Osteocyte (in vitro differentiated cells): ENCODE results near the gene CYTH1. TPM values are rescaled to one million over a fixed set of nuclear protein-coding genes. Genes with fewer than 3 reads are reported as not detected.

Source experiments
- DNase-seq: peaks from one replicate; pipeline ENCODE4 v3.0.0; 2021; ENCODE audit warnings: mixed read lengths; ENCODE audit not compliant: unreplicated experiment; ENCODE audit errors: extremely low spot score
- H3K27ac Mint-ChIP-seq: one replicate; pipeline ENCODE4 v1.8.0; 2021; ENCODE audit warnings: mild to moderate bottlenecking, mixed read lengths; ENCODE audit not compliant: unreplicated experiment
- H3K27me3 Mint-ChIP-seq: one replicate; pipeline ENCODE4 v1.8.0; 2021; ENCODE audit warnings: mixed read lengths; ENCODE audit not compliant: unreplicated experiment
- H3K36me3 Mint-ChIP-seq: one replicate; pipeline ENCODE4 v1.8.0; 2021; ENCODE audit warnings: mixed read lengths; ENCODE audit not compliant: unreplicated experiment
- H3K4me1 Mint-ChIP-seq: one replicate; pipeline ENCODE4 v1.8.0; 2021; ENCODE audit warnings: mixed read lengths; ENCODE audit not compliant: unreplicated experiment
- H3K4me3 Mint-ChIP-seq: one replicate; pipeline ENCODE4 v1.8.0; 2021; ENCODE audit warnings: mild to moderate bottlenecking, moderate library complexity, mixed read lengths; ENCODE audit not compliant: unreplicated experiment
- H3K9me3 Mint-ChIP-seq: one replicate; pipeline ENCODE4 v1.8.0; 2021; ENCODE audit warnings: mixed read lengths; ENCODE audit not compliant: unreplicated experiment
- long read RNA-seq: library from polyadenylated mRNA; unstranded; transcript quantifications from one replicate; pipeline ENCODE4 v2.0.0, GENCODE V29; 2021
- total RNA-seq: library from RNA; stranded (reverse); gene quantifications from 2 replicates; pipeline ENCODE4 v1.2.1, GENCODE V29; 2021
- TF ChIP-seq, protein P1 (sequence below): fragments of 200-600 bp; sonication (generic); IDR thresholded peaks from 2 replicates; pipeline ENCODE4 v1.5.0; 2021; ENCODE audit warnings: antibody characterized with exemption, mild to moderate bottlenecking, moderate library complexity

Gene CYTH1
- total RNA-seq, result 113 and 123 TPM in 2 replicates
- long read RNA-seq, full-length matches to known transcripts, result 319 of 421 reads
- long read RNA-seq, partial matches to known transcripts, result 64 of 421 reads
- long read RNA-seq, other reads (novel, unspliced or antisense), result 38 of 421 reads

DNA sequence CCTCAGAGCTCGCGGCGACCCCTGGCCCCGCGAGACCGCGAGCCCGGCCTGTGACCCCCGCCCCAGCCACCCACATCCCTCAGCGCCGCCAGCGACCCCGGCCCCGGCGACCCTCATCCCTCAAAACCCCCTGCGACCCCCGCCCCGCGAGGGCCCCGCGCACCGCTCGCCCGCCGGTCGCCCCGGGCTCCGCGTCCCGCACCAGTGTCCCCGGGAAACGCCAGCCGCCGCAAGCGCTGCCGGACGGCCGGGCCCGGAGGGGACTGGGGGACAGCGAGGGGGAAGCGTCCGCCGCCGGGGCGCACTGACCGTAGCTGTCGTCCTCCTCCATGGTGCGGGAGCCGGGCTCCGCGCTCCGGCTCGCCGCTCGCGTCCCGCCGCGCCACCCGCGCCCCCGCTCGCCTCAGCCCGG is at the start of gene CYTH1:
Gene CYTH1 (minus strand): TSS at position 381 of the 412 bp plus-strand sequence. CDS start 50 bp downstream, at position 331.
- Mint-ChIP-seq H3K27ac (peak within 1 kb of the TSS; percentile 87), H3K4me3 (peak within 1 kb of the TSS; percentile 81), H3K9me3 (no peaks in the 10 kb centered on the region), H3K27me3 (no peaks in the 10 kb centered on the region), H3K4me1 (peaks cover 43% of the 10 kb centered on the region), H3K36me3 (no peaks in the 10 kb centered on the region)
- DNase-seq, result no peak
- TF ChIP-seq, protein P1, sequence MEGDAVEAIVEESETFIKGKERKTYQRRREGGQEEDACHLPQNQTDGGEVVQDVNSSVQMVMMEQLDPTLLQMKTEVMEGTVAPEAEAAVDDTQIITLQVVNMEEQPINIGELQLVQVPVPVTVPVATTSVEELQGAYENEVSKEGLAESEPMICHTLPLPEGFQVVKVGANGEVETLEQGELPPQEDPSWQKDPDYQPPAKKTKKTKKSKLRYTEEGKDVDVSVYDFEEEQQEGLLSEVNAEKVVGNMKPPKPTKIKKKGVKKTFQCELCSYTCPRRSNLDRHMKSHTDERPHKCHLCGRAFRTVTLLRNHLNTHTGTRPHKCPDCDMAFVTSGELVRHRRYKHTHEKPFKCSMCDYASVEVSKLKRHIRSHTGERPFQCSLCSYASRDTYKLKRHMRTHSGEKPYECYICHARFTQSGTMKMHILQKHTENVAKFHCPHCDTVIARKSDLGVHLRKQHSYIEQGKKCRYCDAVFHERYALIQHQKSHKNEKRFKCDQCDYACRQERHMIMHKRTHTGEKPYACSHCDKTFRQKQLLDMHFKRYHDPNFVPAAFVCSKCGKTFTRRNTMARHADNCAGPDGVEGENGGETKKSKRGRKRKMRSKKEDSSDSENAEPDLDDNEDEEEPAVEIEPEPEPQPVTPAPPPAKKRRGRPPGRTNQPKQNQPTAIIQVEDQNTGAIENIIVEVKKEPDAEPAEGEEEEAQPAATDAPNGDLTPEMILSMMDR, result no peak

DNA sequence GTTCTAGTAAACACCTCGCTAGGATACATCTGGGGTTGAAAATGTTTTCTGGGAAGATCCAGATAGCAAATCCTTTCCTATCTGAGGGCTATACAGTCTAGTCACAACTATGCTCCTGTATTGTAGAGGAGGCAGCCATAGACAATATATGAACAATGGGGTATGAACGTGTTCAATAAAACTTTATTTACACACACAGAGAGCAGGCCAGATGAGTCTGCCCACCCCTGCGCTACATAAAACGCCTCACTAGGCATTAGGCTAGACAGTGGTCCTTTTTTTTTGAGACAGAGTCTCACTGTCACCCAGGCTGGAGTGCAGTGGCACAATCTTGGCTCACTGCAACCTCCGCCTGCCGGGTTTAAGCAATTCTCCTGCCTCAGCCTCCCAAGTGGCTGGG is 47.4 kb upstream of the CYTH1 start:
- peaks cover 67% of the 10 kb centered on the region for H3K36me3 Mint-ChIP-seq
- H3K9me3 Mint-ChIP-seq, result no peaks in the 10 kb centered on the region
- H3K4me3 Mint-ChIP-seq, result no peak overlapping the region
- H3K27me3 Mint-ChIP-seq, result no peaks in the 10 kb centered on the region
- DNase-seq, result no peak
- H3K4me1 Mint-ChIP-seq, result peaks cover 2% of the 10 kb centered on the region
- TF ChIP-seq, protein P1, result no peak
- H3K27ac Mint-ChIP-seq, result no peak overlapping the region

DNA sequence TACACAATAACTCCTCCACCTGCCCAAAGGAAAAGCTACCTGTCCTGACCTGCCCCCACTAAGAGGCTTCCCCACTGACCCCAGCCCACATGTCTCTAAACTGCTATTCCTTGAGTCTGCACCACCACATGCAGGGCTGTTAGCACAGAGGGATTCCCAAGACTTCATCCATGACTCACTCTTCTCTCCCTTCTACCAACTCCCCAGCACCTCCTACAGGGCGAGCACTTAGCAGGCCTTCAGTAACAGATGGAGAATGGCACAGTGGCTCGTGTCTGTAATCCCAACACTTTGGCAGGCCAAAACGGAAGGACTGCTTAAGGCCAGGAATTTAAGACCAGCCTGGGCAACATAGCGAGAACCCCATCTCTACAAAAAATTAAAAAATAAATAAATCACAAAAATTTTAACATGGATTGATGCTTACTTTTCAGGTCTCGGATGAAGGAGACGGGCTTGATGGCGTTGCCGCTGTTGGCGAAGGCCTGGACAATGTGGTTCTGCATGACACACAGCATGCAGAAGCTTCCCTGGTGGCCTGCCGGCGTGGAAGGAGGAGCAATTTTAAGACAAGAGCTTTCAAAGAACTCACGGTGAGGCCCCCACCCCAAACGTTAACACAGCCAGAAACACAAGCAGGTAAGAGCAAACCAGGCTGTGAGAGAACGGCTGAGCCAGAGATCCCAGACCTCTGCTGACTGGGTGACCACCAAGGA is 46.6 kb upstream of the CYTH1 start:
- peaks cover 72% of the 10 kb centered on the region for H3K36me3 Mint-ChIP-seq
- H3K27ac Mint-ChIP-seq, result no peak overlapping the region
- H3K4me1 Mint-ChIP-seq, result peaks cover 6% of the 10 kb centered on the region

GRCh38 chr17:78826836-78827509 is 44.9 kb upstream of the CYTH1 start:
- Mint-ChIP-seq H3K4me1 (peaks cover 20% of the 10 kb centered on the region), H3K27me3 (no peaks in the 10 kb centered on the region), H3K9me3 (no peaks in the 10 kb centered on the region), H3K36me3 (peaks cover 73% of the 10 kb centered on the region), H3K27ac (no peak overlapping the region), H3K4me3 (no peak overlapping the region)
- DNase-seq, result no peak
- TF ChIP-seq, protein P1, result no peak

More for the DNA sequence above, 46.6 kb upstream of the CYTH1 start:
- no peak for DNase-seq
- TF ChIP-seq, protein P1, result peak; percentile 27
- Mint-ChIP-seq H3K27me3 (no peaks in the 10 kb centered on the region), H3K9me3 (no peaks in the 10 kb centered on the region), H3K4me3 (no peak overlapping the region)

DNA sequence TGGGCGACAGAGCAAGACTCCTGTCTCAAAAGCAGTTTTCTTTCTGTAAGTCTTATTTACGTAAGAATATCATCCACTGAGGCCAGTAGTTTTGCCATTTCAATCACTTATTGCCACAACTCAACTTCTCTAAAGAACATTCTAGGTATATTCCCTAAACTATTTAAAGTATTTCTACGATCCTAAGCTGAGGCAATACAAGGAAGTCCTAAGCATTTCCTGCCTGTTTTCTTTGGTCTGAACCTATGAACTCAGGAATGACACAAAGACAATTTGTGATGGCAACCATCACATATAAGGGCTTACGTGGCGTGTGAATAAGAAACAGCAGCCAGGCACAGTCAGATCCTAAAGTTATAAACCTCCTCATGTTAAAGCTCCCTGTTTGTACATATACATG is 44.3 kb upstream of the CYTH1 start:
- Mint-ChIP-seq H3K27ac (no peak overlapping the region), H3K4me3 (no peak overlapping the region), H3K27me3 (no peaks in the 10 kb centered on the region), H3K36me3 (peaks cover 72% of the 10 kb centered on the region), H3K9me3 (no peaks in the 10 kb centered on the region), H3K4me1 (peaks cover 20% of the 10 kb centered on the region)
- TF ChIP-seq, protein P1, result no peak
- no peak for DNase-seq
